Measurements from ENCODE around the gene ERC1. TPM values are rescaled to one million over a fixed set of nuclear protein-coding genes. Genes with fewer than 3 reads are reported as not detected.

The ERC1 gene
- total RNA-seq, 4 donors from 2014 or later: 28.9 to 106 (median 43.6) TPM

DNA sequence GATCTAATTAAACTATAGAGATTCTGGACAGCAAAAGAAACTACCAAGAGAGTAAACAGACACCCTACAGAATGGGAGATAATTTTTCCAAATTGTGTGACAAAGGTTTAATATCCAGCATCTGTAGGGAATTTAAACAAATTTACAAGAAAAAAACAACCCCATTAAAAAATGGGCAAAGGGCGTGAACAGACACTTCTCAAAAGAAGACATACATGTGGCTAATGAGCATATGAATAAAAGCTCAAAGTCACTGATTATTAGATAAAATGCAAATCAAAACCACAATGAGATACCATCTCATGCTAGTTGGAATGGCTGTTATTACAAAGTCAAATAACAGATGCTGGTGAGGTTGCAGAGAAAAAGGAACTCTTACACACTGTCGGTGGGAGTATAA is 309.4 kb downstream of the ERC1 start:
- TF ChIP-seq, protein P1, sequence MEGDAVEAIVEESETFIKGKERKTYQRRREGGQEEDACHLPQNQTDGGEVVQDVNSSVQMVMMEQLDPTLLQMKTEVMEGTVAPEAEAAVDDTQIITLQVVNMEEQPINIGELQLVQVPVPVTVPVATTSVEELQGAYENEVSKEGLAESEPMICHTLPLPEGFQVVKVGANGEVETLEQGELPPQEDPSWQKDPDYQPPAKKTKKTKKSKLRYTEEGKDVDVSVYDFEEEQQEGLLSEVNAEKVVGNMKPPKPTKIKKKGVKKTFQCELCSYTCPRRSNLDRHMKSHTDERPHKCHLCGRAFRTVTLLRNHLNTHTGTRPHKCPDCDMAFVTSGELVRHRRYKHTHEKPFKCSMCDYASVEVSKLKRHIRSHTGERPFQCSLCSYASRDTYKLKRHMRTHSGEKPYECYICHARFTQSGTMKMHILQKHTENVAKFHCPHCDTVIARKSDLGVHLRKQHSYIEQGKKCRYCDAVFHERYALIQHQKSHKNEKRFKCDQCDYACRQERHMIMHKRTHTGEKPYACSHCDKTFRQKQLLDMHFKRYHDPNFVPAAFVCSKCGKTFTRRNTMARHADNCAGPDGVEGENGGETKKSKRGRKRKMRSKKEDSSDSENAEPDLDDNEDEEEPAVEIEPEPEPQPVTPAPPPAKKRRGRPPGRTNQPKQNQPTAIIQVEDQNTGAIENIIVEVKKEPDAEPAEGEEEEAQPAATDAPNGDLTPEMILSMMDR (IDR thresholded peaks at IDR 0.05): no peak
- no peak for TF ChIP-seq POLR2A (IDR thresholded peaks at IDR 0.05)
- no peak for DNase-seq
- H3K9me3 ChIP-seq: no peaks in the 10 kb centered on the region
- no peaks in the 10 kb centered on the region for H3K27me3 ChIP-seq
- H3K36me3 ChIP-seq: no peaks in the 10 kb centered on the region
- intact Hi-C loops (cut with DNase I; ENCODE audit: low total_unique reads): no loop called here
- H3K4me1 ChIP-seq: no peaks in the 10 kb centered on the region
- H3K4me3 ChIP-seq: no peak overlapping the region
- H3K27ac ChIP-seq: no peak overlapping the region

DNA sequence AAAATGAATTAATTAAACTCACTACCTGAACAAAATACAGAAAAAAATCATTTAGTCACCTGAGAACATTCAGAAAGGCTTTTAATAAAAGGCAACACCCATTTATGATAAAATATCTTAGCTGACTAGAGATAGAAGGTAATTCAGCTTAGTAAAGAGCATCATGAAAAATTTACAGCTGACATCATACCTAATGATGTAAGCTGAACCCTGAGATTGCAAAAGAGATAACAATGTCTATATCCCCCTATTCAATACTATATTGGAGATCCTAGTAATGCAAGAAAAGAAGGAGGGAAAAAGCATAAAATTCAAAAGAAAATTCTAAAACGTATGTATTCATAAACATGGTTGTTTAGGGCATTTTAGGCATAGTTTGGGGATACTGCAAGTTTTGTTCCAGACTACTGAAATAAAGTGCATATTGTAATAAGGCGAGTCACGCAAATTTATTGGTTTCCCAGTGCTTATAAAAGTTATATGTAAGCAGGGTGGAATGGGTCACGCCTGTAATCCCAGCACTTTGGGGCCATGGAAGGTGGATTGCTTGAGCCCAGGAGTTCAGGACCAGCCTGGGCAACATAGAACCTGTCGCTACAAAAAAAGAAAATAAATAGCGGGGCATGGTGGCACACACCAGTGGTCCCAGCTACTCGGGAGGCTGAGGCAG is 311.3 kb downstream of the ERC1 start:
- Histone ChIP-seq H3K27me3 (no peaks in the 10 kb centered on the region), H3K27ac (no peak overlapping the region), H3K4me3 (no peak overlapping the region), H3K36me3 (no peaks in the 10 kb centered on the region), H3K9me3 (no peaks in the 10 kb centered on the region), H3K4me1 (no peaks in the 10 kb centered on the region)
- TF ChIP-seq, protein P1 (IDR thresholded peaks at IDR 0.05): no peak
- no peak for TF ChIP-seq POLR2A (IDR thresholded peaks at IDR 0.05)
- DNase-seq: no peak
- intact Hi-C loops (cut with DNase I; ENCODE audit: low total_unique reads): no loop called here

DNA sequence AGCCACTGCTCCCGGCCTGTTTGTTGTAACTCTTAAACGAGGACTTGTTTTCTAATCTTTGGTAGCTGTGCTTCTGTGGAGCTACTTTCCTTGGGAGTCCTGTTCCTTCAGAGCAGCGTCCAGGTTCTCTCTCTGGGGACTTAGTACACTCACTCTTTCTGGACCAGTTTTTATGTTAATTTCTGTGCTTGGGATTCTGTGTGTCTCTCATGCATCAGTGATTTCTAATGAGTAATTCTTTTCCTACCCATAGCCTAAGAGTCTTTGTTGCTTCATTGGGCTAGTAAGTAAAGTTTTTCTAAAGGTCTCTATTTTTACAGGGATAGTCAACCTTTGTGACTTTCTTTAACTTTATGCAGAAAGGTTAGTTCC is 314.0 kb downstream of the ERC1 start:
- H3K27ac ChIP-seq: no peak overlapping the region
- TF ChIP-seq, protein P1 (IDR thresholded peaks at IDR 0.05): no peak
- no peak for TF ChIP-seq POLR2A (IDR thresholded peaks at IDR 0.05)
- no peaks in the 10 kb centered on the region for H3K4me1 ChIP-seq
- H3K9me3 ChIP-seq: no peaks in the 10 kb centered on the region
- H3K27me3 ChIP-seq: no peaks in the 10 kb centered on the region
- H3K4me3 ChIP-seq: no peak overlapping the region
- no peak for DNase-seq
- intact Hi-C loops (cut with DNase I; ENCODE audit: low total_unique reads): no loop called here
- no peaks in the 10 kb centered on the region for H3K36me3 ChIP-seq

DNA sequence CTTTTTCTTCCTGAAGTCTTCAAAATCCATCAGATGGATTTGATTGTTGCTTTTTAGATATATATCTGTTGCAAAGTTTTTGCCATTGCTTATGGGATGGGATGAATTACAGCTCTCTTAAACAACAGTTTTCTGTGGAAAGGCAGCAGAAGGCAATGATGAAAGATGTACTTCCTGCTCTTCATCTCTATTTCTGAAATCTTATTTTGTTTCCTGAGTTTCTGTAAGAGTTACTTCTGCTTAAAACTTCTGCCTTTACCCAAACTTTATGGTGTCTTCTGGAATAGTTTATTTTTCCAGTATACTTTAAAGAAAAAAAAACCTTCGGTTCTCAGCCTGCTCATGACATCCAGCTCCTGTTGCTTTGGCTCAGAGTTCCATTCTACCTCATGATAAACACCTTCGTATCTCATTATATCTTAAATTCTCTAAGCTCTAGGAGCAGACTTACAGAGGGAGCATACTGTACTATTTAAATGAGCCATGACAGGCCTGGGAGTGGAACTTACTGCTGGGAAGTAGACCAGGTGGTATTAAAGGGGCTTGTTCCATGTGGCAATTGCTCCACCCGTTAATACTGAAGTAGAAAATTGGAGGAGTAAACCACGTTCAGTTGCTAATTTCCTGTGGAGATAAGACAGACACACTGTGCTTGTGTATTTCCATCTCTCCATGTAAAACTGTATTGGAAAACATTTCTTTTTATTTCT is 314.9 kb downstream of the ERC1 start:
- intact Hi-C loops (cut with DNase I; ENCODE audit: low total_unique reads): no loop called here
- H3K36me3 ChIP-seq: no peaks in the 10 kb centered on the region
- H3K9me3 ChIP-seq: no peaks in the 10 kb centered on the region
- DNase-seq: no peak
- no peak overlapping the region for H3K4me3 ChIP-seq
- no peaks in the 10 kb centered on the region for H3K27me3 ChIP-seq
- no peak for TF ChIP-seq POLR2A (IDR thresholded peaks at IDR 0.05)
- TF ChIP-seq, protein P1 (IDR thresholded peaks at IDR 0.05): no peak
- peaks cover 0 to 3% of the 10 kb centered on the region in 2 donors for H3K4me1 ChIP-seq
- peak overlapping the region; percentile 2 to 12 for H3K27ac ChIP-seq

DNA sequence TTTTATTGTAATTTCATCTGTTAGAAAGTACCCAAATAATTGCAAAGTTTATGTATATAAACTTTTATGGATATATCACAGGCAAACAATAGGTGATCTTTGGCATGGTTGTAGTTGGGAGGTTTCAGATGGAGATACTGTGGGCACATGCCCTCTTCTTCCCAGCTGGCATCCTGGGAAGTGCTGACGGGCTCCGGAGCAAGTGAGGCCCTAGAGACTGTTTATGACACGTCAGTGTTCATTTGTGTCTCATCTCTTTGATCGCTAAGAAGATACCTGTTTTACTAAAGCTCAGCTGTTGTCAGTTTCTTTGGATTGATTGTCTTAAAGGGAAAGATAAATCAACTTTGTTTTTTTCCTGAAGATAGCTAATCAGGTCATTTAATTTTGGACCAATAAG is 315.8 kb downstream of the ERC1 start:
- intact Hi-C loops (cut with DNase I; ENCODE audit: low total_unique reads): no loop called here

More for the DNA sequence above, 315.8 kb downstream of the ERC1 start:
- TF ChIP-seq, protein P1 (IDR thresholded peaks at IDR 0.05): no peak
- no peak for TF ChIP-seq POLR2A (IDR thresholded peaks at IDR 0.05)
- Histone ChIP-seq H3K4me3 (no peak overlapping the region), H3K4me1 (peaks cover 0 to 5% of the 10 kb centered on the region in 2 donors), H3K9me3 (no peaks in the 10 kb centered on the region), H3K36me3 (no peaks in the 10 kb centered on the region), H3K27me3 (no peaks in the 10 kb centered on the region), H3K27ac (no peak overlapping the region)
- no peak for DNase-seq

Data from uterus (tissue), 4 donors.